HG03439 (cell line): ENCODE results near the gene TEDDM1.
A peak's percentile ranks its signal among the peaks of the same experiment; 100 is the strongest.
"Not testable (repeated sequence)": the region's sequence is repeated elsewhere in the genome, so short reads cannot be mapped to it uniquely, and the experiment has no call there.

Experiments used
- ATAC-seq: cut with Tn5 transposase; IDR thresholded peaks from one replicate; pipeline ENCODE4 v1.9.1; 2021; ENCODE audit warnings: mild to moderate bottlenecking, moderate library complexity; ENCODE audit not compliant: unreplicated experiment

Gene TEDDM1, protein sequence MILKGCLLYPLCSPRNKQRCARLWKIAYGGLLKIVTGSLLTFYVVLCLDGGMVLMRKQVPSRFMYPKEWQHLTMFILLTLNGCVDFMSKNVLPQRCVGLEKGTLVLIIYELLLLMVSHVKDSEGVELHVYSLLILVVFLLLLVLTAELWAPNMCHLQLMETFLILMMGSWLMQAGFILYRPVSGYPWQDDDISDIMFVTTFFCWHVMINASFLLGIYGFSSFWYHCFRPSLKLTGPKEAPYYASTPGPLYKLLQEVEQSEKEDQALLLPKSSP

GRCh38 chr1:182400567-182400966, at the start of gene TEDDM1:
Gene TEDDM1, minus strand, starts transcription at chr1:182400667. Its CDS starts 182 bp downstream, at chr1:182400485.
- no peak for ATAC-seq

DNA sequence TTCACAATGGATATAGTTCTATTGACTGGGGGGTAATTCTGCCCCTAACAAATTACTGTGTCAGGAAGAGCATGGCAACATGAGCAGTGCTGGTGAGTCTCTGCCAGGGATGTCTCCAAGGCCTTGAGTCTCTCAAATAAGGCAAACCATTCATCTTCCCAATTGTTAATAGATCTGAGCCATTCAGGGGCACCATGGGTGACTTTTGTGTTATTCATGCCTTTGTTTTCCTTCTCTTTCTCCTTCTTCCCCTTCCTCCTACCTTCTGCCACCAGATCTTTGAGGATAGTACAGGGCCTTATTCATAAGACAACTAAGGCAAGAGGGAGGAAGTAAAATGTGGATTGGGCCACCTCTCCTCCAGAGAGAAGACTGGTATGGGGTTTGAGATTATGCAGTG, 49.6 kb upstream of the TEDDM1 start, which contains the start of gene RGSL1:
Gene RGSL1 (plus strand): TSS at position 60 of the 400 bp plus-strand sequence. CDS start 20 bp downstream, at position 80.
- no peak for ATAC-seq

- ATAC-seq, result no peak
Measured at GRCh38 chr1:182447660-182448059, 47.2 kb upstream of the TEDDM1 start.

DNA sequence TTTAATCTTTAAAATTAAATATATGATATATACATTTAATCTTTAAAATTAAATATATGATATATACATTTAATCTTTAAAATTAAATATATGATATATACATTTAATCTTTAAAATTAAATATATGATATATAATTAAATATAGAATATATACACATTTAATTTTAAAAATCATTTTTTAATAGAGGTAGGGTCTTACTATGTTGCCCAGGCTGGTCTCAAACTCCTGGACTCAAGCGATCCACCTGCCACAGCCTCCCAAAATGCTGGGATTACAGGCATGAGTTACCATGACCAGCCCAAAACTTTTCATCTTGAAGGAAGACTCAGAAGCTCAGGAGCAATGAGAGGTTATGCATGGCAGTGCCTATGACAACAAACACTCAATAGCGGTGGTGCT, 46.7 kb upstream of the TEDDM1 start:
- not testable (repeated sequence) for ATAC-seq

DNA sequence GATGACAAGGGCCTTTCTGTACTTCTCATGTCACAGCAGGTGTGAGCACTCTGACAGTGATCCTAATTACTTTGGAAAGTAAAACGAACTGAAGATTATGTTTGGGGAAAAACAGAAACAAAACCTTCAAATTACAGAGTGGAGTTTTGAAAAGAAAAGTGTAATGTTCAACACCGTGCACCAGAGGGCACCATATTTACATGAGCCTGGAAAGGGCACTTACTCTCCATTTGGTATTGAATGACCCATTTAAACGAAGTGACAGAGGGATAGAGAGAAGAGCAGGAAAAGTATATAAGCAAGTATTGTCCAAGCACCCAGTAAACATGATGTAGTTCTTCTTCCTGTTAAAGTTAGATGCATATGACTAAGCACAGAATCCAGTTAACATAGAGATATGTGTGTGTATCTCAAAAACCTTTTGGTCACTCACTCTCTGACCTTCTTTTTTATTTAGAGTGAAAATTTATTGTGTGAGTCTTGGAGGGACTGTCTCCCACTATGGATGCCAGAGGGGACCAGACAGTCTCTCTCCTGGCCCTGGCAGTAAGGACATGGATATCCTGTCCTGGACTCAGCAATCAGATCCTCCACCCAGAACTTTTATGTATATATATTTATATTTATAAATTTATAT, 45.7 kb upstream of the TEDDM1 start:
- ATAC-seq, result no peak

- ATAC-seq, result no peak
Measured at GRCh38 chr1:182444497-182444896, 44.0 kb upstream of the TEDDM1 start.

DNA sequence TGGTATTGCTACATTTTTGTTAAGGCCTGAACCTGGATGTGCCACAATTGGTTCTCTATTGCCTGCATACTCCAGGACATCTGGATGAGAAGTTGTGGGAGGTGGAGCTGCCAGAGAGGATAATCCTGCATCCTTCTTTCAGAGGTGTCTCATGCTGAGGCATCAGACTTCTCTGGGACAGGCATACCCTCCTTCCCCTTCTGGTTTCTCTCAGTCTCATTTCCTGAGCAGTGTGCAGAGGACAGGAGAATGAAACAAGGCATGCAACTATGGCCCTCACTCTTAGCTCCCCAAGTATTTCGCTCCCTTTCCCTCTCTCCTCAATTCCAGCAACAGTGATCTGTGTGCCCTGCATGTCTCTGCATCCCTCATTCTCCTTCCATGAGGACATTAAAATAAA, 41.9 kb upstream of the TEDDM1 start:
- ATAC-seq, result no peak

- no peak for ATAC-seq
Measured at GRCh38 chr1:182441719-182442118, 41.3 kb upstream of the TEDDM1 start.

DNA sequence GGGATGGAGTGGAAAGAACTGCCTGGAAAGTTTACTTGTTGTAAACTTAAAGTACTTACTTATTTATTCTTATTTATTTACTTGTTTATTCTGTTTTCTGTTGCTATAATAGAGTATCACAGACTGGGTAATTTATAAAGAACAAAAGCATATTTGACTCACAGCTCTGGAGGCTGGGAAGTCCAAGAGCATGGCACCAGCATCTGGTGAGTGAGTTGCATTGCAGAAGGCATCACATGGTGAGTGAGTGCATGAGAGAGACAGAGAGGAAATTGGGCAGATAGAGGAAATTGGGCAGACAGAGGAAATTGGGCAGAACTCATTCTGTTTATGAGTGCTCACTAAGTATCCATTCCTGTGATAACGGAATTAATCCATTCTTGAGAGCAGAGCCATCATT, 37.9 kb upstream of the TEDDM1 start:
- ATAC-seq, result no peak

- ATAC-seq, result no peak
Measured at GRCh38 chr1:182433580-182433979, 33.1 kb upstream of the TEDDM1 start.

- ATAC-seq, result no peak
Measured at GRCh38 chr1:182431278-182431677, 30.8 kb upstream of the TEDDM1 start.

GRCh38 chr1:182430263-182431068, 30.0 kb upstream of the TEDDM1 start:
- peak; percentile 35 for ATAC-seq

GRCh38 chr1:182428043-182428442, 27.6 kb upstream of the TEDDM1 start:
- ATAC-seq, result peak; percentile 37

DNA sequence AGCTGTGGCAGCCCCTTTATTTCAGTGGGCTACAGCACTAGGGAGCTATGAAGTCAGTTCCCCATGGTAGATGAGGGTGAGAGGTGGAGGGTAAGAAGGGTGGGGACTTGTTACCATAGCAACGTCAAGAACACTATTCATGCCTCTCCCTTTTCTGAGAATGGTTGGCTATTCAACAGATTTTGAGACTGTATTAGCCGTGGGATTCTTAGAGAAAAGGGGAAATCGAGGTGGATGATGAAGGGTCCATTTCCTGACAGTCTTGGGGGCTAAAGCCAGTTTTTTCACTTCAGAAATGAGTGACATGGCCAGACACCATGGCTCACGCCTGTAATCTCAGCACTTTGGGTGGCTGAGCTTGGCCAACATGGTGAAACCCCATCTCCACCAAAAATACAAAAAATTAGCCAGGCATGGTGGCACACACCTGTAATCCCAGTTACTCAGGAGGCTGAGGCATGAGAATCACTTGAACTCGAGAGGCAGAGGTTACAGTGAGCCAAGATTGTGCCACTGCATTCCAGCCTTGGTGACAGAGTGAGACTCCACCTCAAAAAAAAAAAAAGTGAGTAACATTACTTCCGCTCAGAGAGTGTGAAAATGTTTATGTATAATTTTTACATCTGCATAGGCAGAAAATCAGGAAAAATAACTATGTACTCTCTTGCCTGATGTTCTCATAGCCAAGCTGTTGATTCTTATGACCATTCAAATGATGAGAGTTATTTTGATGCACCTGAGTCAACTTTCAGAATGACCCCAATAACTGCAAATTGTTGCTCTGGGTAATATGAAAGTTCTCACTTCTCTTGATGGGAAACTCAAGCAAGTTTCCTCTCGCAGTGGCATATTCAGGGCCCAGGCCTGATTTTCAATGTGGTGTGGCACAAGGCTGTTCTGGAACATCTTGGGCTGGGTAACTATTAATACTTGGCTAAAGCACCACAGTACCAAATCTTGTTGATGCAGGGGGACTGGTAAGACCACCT, 26.3 kb upstream of the TEDDM1 start:
- ATAC-seq, result peak; percentile 62

DNA sequence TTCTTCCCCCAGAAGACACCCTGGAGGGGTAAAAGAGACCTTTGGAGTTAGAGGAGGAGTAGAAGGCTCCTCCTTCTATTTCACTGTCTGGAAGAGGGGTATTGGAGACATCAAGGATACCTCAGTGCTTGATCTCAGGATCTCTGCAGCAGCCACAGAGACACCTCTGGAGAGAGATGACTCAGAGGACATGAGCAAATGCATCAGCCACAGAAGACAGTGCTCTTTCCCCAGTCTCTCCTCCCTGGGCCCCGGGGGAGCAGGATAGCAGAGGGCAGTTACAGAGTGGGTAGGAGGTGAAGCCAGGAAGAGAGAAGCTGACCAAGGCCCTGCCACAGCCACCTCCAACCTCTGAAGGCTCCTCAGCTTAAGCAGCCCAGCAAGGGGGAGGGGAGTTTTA, 15.3 kb upstream of the TEDDM1 start:
- ATAC-seq, result no peak

DNA sequence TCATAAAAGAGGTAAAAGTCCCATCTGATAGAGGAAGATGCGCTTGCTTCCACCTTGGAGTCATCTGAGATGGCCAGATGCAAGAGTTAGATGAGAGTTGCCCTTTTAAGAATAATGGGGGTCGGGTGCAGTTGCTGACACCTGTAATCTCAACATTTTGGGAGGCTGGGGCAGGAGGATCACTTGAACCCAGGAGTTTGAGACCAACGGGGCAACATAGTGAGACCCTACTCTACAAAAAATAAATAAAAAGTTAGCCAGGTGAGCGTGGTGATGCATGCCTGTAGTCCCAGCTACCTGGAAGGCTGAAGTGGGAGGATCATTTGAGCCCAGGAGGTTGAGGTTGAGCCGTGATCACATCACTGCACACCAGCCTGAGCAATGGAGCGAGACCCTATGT, 13.5 kb upstream of the TEDDM1 start:
- no peak for ATAC-seq

GRCh38 chr1:182413486-182413885, 13.0 kb upstream of the TEDDM1 start:
- ATAC-seq, result no peak

DNA sequence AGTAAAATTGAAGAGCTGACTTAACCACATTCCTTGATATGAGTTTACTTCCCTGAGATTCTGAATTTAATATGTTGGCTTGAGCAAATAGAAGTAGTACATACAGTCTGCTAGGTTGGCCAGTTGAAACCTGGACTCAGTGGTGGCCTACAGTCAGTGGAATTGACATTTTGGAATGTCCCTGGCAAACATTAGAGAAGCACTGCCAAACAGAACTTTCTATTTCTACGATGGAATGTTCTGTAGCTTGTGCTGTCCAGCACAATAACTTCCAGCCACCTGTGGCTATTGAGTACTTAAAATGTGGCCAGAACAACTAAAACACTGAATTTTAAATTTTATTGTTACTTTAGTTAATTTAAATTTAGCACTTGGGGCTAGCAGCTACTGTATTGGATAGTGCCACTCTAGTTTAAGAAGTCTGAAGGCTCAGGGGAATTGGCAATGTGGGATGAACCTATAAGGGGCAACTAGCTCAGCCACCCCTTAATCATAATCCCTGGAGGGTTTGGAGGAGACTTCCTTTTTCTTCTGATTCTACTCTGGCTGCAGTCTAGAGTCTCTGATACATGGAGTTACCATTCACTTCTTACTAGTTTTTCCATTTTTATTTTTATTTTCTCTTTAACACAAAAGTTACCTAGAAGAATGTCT, 10.3 kb upstream of the TEDDM1 start:
- ATAC-seq, result no peak

DNA sequence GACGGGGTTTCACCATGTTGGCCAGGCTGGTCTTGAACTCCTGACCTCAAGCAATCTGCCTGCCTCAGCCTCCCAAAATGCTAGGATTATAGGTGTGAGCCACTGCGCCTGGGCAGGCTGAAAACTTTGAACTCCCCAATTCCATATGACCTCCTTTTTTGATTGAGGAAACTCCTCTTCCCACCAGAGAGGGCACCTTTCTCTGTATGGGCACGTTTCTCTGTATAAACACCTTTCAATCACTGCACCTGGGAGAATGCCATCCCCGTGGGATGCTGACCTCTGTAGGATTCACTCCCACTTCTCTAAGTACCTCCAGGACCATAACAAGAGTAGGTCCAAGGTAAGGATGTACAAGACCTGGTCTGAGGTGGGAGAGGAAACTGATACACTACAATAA, 9.7 kb upstream of the TEDDM1 start:
- no peak for ATAC-seq

- no peak for ATAC-seq
Measured at GRCh38 chr1:182408435-182409075, 8.1 kb upstream of the TEDDM1 start.
